Left lung (tissue), 14 donors: ENCODE measurements around the gene DNAJC22. TPM values are rescaled to one million over a fixed set of nuclear protein-coding genes. Genes with fewer than 3 reads are reported as not detected.
A peak's percentile ranks its signal among the peaks of the same experiment; 100 is the strongest.

ENCODE experiments used
- ATAC-seq: fragments of 200-7000 bp; cut with Tn5 transposase; one replicate; pipeline ENCODE4 v1.9.1; 2020; ENCODE audit warnings: moderate library complexity
- DNase-seq, 4 donors: peaks; one replicate each; pipeline ENCODE4 v3.0.0-alpha.2; 2013 to 2020
- H3K27ac ChIP-seq, 2 donors: fragments of 200-600 bp; sonication (generic) in 1 of 2; one replicate each; pipeline versions ENCODE4 v1.5.0 to v1.8.0; 2020 to 2021
- H3K27me3 ChIP-seq, 2 donors: fragments of 200-600 bp; sonication (generic) in 1 of 2; one replicate each; pipeline versions ENCODE4 v1.5.0 to v1.8.0; 2020 to 2021
- H3K36me3 ChIP-seq, 2 donors: fragments of 200-600 bp; sonication (generic) in 1 of 2; one replicate each; pipeline versions ENCODE4 v1.5.0 to v1.8.0; 2020 to 2021
- H3K4me1 ChIP-seq, 2 donors: fragments of 200-600 bp; one replicate each; pipeline ENCODE4 v1.8.0; 2021
- H3K4me3 ChIP-seq, 2 donors: fragments of 200-600 bp; sonication (generic) in 1 of 2; one replicate each; pipeline versions ENCODE4 v1.5.0 to v1.8.0; 2020 to 2021; ENCODE audit warnings: mild to moderate bottlenecking in 1 of 2
- H3K9me3 ChIP-seq, 2 donors: fragments of 200-600 bp; sonication (generic) in 1 of 2; one replicate each; pipeline versions ENCODE4 v1.5.0 to v1.8.0; 2020 to 2021
- intact Hi-C, 2 donors: fragments of 100-400 bp; cut with DNase I; formaldehyde crosslinking; loops; one replicate each; pipeline versions ENCODE4 v1.11.2 to v1.14.2; 2022
- long read RNA-seq, 12 donors: library from polyadenylated mRNA in 2 of 12; unstranded in 2 of 12; transcript quantifications; one replicate each; pipeline ENCODE4 v2.0.0 and lab custom pipeline, GENCODE V29; 2019 to 2026
- polyA plus RNA-seq, 6 donors: library from polyadenylated mRNA; unstranded; fragments of 120-200 nt; gene quantifications; one replicate each; pipeline ENCODE4 v1.2.1, GENCODE V29; 2013; ENCODE audit not compliant: insufficient read length in 6 of 6
- total RNA-seq, 2 donors: library from RNA; stranded (reverse); fragmentation: NEBNext Ultra II Directional; extraction: Animal tissue kit (Norgen Biotek cat#: 25700); gene quantifications; one replicate each; pipeline ENCODE4 v1.2.1, GENCODE V29; 2021
- TF ChIP-seq, protein P1 (sequence below), 2 donors: fragments of 200-600 bp; sonication (generic) in 1 of 2; IDR thresholded peaks; one replicate each; pipeline versions ENCODE4 v1.5.0 to v1.8.0; 2021; ENCODE audit warnings: antibody characterized with exemption in 2 of 2
- donor health status: DM: no; HTN: yes; CAD: no.
- donor health status: DM: no; HTN: no; CAD: no.

DNAJC22 gene
- total RNA-seq (1 to 10 TPM in 1 of 2 donors, under 1 TPM in 1; 0.21 to 2.7 TPM), polyA plus RNA-seq (1 to 10 TPM; 3.5 to 7.0 (median 6.5) TPM)
- long read RNA-seq, donor 1 = 0 reads
- long read RNA-seq, donor 2 = 0 reads
- long read RNA-seq, donor 3 = 0 reads
- long read RNA-seq, donor 4, partial matches to known transcripts = 2 of 2 reads
- long read RNA-seq, donor 4, other reads (novel, unspliced or antisense) = 0 of 2 reads
- long read RNA-seq, donor 5 = 0 reads
- long read RNA-seq, donor 6 = 0 reads
- long read RNA-seq, donor 7 = 0 reads
- long read RNA-seq, donor 8 = 0 reads
- long read RNA-seq, donor 9 = 0 reads
- long read RNA-seq, donor 10 = 0 reads
- long read RNA-seq, donor 11 = 0 reads
- long read RNA-seq, donor 12 = 0 reads

DNA sequence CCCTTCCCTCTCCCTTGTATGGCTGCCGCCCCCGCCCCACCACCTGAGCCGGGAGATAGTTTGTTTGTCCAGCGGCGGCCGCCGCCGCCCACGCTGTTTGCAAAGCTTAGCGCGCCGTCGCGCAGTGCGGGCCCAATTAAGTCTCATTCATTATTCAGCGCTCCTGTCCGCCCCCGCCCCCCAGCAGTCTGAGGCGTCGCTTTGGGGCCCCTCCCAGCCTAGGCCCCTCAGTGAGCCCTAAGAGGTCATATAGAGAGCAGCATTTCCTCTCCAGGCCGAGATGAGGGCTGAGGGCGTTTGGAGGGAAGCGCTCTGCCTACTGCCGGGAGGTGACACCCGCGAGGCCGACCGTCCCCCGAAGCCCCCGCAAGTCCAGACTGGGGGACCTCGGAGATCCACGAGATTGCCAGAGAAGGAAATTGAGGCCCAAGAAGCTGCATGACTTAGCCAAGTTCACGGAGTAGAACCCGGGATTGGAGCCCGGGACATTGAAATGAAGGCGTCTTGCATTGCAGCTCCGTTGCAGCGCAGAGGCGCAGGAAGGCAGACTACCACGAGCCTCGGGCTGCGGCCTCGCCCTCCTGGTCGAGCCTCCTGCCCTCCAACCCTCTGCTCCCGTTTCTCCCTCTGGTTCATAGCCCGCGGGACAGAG, at the start of gene DNAJC22:
Gene DNAJC22, plus strand, starts transcription at position 230 of the 652 bp plus-strand sequence. CDS start 1,985 bp downstream, outside the sequence.
- DNase-seq (no peak), ATAC-seq (peak; percentile 6)
- peaks cover 41 to 54% of the 10 kb centered on the region in 2 donors for H3K4me1 ChIP-seq
- peak within 1 kb of the TSS; percentile 13 to 18 for H3K4me3 ChIP-seq
- intact Hi-C loops = loop anchor here in 1 of 2 donors (10.0 kb wide), 1 partner anchor 62 kb away; no protein-coding TSS in a partner anchor
- H3K9me3 ChIP-seq = no peaks in the 10 kb centered on the region
- H3K36me3 ChIP-seq = no peaks in the 10 kb centered on the region
- TF ChIP-seq, protein P1, sequence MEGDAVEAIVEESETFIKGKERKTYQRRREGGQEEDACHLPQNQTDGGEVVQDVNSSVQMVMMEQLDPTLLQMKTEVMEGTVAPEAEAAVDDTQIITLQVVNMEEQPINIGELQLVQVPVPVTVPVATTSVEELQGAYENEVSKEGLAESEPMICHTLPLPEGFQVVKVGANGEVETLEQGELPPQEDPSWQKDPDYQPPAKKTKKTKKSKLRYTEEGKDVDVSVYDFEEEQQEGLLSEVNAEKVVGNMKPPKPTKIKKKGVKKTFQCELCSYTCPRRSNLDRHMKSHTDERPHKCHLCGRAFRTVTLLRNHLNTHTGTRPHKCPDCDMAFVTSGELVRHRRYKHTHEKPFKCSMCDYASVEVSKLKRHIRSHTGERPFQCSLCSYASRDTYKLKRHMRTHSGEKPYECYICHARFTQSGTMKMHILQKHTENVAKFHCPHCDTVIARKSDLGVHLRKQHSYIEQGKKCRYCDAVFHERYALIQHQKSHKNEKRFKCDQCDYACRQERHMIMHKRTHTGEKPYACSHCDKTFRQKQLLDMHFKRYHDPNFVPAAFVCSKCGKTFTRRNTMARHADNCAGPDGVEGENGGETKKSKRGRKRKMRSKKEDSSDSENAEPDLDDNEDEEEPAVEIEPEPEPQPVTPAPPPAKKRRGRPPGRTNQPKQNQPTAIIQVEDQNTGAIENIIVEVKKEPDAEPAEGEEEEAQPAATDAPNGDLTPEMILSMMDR (IDR thresholded peaks at IDR 0.05) = no peak
- H3K27me3 ChIP-seq = peaks cover 58 to 100% of the 10 kb centered on the region in 2 donors
- no peak within 1 kb of the TSS for H3K27ac ChIP-seq

DNA sequence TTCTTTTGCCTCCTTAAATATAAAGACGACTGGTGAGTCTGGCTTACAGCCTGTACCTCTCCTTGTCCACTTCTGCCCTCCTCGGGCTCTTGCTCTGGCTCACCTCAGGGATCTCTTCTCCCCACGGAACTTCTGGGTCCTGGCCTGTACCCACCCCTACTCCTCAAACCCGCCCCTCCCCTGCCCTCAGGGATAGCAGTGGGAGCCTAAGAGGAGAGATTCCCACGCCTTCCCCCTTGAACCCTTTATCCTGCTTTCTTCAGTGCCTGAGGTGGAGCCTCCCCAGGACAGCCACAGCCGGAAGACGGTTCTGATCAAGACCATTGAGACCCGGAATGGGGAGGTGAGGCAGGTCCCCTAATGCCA, 49.0 kb upstream of the DNAJC22 start:
- Histone ChIP-seq H3K27me3 (peaks cover 45 to 97% of the 10 kb centered on the region in 2 donors), H3K9me3 (no peaks in the 10 kb centered on the region), H3K27ac (no peak overlapping the region), H3K4me1 (peaks cover 19 to 22% of the 10 kb centered on the region in 2 donors), H3K4me3 (peak overlapping the region in 1 of 2 donors; percentile 20), H3K36me3 (no peaks in the 10 kb centered on the region)
- ATAC-seq = no peak
- intact Hi-C loops = no loop called here
- DNase-seq = no peak
- TF ChIP-seq, protein P1 (IDR thresholded peaks at IDR 0.05) = no peak

DNA sequence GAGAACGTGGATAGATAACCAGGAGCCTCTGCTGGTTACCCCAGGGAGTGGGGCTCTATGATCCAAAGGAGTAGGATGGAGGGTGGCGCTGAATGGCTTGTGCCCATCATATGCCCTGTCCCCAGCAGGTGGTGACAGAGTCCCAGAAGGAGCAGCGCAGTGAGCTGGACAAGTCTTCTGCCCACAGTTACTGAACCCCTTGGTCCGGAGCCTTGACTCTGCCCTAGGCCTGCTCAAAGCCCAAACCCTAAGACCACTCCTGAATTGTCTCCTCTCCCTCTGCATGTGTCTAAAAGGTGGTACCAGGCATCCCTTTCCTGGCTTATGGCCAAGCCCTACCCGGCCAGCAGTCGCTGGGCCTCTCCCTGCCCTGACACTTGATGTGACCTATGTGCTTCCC, 48.5 kb upstream of the DNAJC22 start:
- Histone ChIP-seq H3K9me3 (no peaks in the 10 kb centered on the region), H3K4me3 (no peak overlapping the region), H3K27ac (no peak overlapping the region), H3K4me1 (peaks cover 14 to 22% of the 10 kb centered on the region in 2 donors), H3K27me3 (peaks cover 45 to 98% of the 10 kb centered on the region in 2 donors), H3K36me3 (no peaks in the 10 kb centered on the region)
- DNase-seq (no peak), ATAC-seq (peak; percentile 11)
- intact Hi-C loops = no loop called here
- TF ChIP-seq, protein P1 (IDR thresholded peaks at IDR 0.05) = no peak

DNA sequence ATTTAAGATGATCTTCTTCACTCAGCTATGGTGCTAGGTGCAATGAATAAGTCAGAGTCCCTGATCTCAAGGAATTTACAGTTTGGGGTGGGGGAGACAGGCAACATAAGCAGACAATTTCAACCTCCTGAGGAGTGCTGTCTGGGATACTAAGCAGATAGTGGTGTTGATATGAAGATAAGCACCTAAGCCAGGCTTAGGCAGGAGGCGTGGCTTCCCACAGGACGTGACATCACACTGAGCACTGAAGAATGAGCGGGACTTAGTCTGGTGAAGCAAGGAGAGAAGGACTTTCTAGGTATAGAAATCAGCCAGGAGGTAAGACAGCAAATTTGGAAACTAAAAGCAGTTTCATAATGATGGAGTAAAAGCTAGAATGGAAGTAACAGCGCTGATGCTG, 44.9 kb upstream of the DNAJC22 start:
- intact Hi-C loops = no loop called here
- peaks cover 22 to 73% of the 10 kb centered on the region in 2 donors for H3K27me3 ChIP-seq
- TF ChIP-seq, protein P1 (IDR thresholded peaks at IDR 0.05) = no peak

DNA sequence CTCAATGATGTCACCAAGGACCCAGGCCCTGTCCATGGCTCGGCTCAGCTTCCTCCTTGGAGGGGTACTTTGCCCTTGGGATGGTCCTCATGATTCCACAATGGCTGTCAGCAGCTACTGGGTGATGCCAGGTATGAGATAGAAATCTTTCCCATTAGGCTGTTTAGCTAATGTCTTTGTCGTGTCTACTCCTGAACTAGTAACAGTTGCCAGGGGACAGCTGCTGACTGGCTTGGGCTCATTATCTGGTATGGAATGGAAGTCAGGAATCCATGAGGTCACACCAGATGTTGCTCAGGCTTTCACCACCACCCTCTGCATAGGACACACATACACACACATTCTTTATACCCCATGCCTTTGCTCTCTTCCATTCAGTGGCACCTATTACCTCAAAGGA, 42.5 kb upstream of the DNAJC22 start:
- no peak for ATAC-seq
- TF ChIP-seq, protein P1 (IDR thresholded peaks at IDR 0.05) = no peak
- no peak overlapping the region for H3K27ac ChIP-seq
- DNase-seq = no peak
- no peaks in the 10 kb centered on the region for H3K9me3 ChIP-seq
- peaks cover 0 to 65% of the 10 kb centered on the region in 2 donors for H3K27me3 ChIP-seq
- intact Hi-C loops = no loop called here
- no peaks in the 10 kb centered on the region for H3K36me3 ChIP-seq
- H3K4me3 ChIP-seq = no peak overlapping the region
- H3K4me1 ChIP-seq = no peaks in the 10 kb centered on the region

More for the DNA sequence above, 44.9 kb upstream of the DNAJC22 start:
- Histone ChIP-seq H3K4me1 (peaks cover 8 to 10% of the 10 kb centered on the region in 2 donors), H3K9me3 (no peaks in the 10 kb centered on the region), H3K36me3 (no peaks in the 10 kb centered on the region), H3K27ac (no peak overlapping the region), H3K4me3 (no peak overlapping the region)
- ATAC-seq = no peak
- no peak for DNase-seq
